Breast epithelium (tissue), 3 donors: ENCODE data around the gene SOCS4.

Experiments used
- POLR2A ChIP-seq: fragments of 450-650 bp; IDR thresholded peaks from one replicate; pipeline ENCODE4 v1.6.1; 2016; ENCODE audit warnings: antibody characterized with exemption, mild to moderate bottlenecking, moderate library complexity
- POLR2AphosphoS5 ChIP-seq, 3 donors: sonication (generic); formaldehyde crosslinking; IDR thresholded peaks; one replicate each; pipeline ENCODE4 v1.6.1; 2017; ENCODE audit warnings: antibody characterized with exemption in 3 of 3
- TF ChIP-seq, protein P1 (sequence below), 3 donors: fragments of 450-650 bp; IDR thresholded peaks; one replicate each; pipeline ENCODE4 v1.5.1; 2016 to 2017; ENCODE audit warnings: antibody characterized with exemption in 3 of 3, mild to moderate bottlenecking in 3 of 3, moderate library complexity in 3 of 3

DNA sequence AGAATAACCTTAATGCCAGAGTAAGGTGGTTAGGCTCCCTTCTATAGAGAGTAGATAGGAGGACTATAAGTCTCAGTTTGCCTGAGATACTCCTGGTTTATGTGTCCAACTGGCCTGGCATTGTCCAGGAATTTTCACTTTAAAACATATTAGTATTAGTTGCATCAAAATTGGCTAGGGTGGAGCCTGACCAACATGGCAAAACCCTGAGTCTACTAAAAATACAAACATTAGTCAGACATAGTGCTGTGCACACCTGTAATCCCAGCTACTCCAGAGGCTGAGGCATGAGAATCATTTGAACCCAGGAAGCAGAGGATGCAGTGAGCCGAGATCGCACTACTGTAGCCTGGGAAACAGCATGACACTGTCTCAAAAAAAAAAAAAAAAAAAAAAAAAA is 12.0 kb upstream of the SOCS4 start:
- TF ChIP-seq, protein P1, sequence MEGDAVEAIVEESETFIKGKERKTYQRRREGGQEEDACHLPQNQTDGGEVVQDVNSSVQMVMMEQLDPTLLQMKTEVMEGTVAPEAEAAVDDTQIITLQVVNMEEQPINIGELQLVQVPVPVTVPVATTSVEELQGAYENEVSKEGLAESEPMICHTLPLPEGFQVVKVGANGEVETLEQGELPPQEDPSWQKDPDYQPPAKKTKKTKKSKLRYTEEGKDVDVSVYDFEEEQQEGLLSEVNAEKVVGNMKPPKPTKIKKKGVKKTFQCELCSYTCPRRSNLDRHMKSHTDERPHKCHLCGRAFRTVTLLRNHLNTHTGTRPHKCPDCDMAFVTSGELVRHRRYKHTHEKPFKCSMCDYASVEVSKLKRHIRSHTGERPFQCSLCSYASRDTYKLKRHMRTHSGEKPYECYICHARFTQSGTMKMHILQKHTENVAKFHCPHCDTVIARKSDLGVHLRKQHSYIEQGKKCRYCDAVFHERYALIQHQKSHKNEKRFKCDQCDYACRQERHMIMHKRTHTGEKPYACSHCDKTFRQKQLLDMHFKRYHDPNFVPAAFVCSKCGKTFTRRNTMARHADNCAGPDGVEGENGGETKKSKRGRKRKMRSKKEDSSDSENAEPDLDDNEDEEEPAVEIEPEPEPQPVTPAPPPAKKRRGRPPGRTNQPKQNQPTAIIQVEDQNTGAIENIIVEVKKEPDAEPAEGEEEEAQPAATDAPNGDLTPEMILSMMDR (IDR thresholded peaks at IDR 0.05): no peak
- TF ChIP-seq POLR2A (no peak), POLR2AphosphoS5 (IDR thresholded peaks at IDR 0.05) (no peak)
